HG03159 (cell line): ENCODE results near the gene ABCG1.

ENCODE experiments used
- ATAC-seq: cut with Tn5 transposase; IDR thresholded peaks from one replicate; pipeline ENCODE4 v1.9.1; 2021; ENCODE audit warnings: mild to moderate bottlenecking, moderate library complexity; ENCODE audit not compliant: unreplicated experiment

ABCG1 gene

GRCh38 chr21:42343101-42343500 is 124.2 kb downstream of the ABCG1 start:
- no peak for ATAC-seq

- ATAC-seq = no peak
These were observed 124.6 kb downstream of the ABCG1 start for GRCh38 chr21:42343556-42343955.

- no peak for ATAC-seq
These were observed 125.1 kb downstream of the ABCG1 start for GRCh38 chr21:42343963-42344510.

GRCh38 chr21:42344631-42345030 is 125.7 kb downstream of the ABCG1 start:
- no peak for ATAC-seq

GRCh38 chr21:42346441-42346840 is 127.5 kb downstream of the ABCG1 start:
- no peak for ATAC-seq
